Measurements from ENCODE around the gene WSCD2. TPM values are rescaled to one million over a fixed set of nuclear protein-coding genes. Genes with fewer than 3 reads are reported as not detected.

Gene WSCD2
- total RNA-seq, 4 donors from 2014 or later: 0.13 to 4.6 (median 0.29) TPM

DNA sequence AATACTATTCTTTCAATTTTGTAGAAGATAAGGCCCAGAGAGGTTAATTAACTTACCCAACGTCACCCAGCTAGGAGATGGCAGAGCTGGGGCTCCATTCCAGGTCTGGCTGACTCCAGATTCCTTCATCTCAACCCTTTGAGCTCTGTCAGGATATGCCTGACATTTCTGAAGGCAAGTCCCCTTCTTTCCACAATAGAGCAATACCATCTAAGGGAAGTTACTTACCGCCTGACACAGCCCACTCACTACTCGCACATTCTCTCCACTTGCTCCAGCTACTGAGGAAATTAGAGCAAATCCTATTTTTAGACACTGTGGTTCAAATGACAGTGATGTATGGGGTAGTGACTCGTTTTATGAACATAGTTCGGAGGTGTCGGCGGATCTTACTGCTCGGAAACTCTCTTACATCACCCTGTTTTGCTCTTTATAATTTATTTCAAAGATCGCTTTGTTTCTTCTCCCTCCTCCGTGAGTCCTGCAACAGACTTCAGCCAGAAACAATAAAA lies 2.0 kb upstream of the WSCD2 start:
- Histone ChIP-seq H3K4me1 (peaks cover 17% of the 10 kb centered on the region), H3K27me3 (peaks cover 66% of the 10 kb centered on the region), H3K36me3 (no peaks in the 10 kb centered on the region), H3K4me3 (no peak overlapping the region), H3K27ac (no peak overlapping the region), H3K9me3 (no peaks in the 10 kb centered on the region)
- WGBS: 35% methylated on average over 10 of the region's 10 CpGs
- no peak for DNase-seq (ENCODE audit: low spot score in 2 of 2)
- TF ChIP-seq POLR2A (IDR thresholded peaks at IDR 0.05) (no peak), EP300 (IDR thresholded peaks at IDR 0.05) (no peak), POLR2AphosphoS5 (IDR thresholded peaks at IDR 0.05) (no peak)
- TF ChIP-seq, protein P1, sequence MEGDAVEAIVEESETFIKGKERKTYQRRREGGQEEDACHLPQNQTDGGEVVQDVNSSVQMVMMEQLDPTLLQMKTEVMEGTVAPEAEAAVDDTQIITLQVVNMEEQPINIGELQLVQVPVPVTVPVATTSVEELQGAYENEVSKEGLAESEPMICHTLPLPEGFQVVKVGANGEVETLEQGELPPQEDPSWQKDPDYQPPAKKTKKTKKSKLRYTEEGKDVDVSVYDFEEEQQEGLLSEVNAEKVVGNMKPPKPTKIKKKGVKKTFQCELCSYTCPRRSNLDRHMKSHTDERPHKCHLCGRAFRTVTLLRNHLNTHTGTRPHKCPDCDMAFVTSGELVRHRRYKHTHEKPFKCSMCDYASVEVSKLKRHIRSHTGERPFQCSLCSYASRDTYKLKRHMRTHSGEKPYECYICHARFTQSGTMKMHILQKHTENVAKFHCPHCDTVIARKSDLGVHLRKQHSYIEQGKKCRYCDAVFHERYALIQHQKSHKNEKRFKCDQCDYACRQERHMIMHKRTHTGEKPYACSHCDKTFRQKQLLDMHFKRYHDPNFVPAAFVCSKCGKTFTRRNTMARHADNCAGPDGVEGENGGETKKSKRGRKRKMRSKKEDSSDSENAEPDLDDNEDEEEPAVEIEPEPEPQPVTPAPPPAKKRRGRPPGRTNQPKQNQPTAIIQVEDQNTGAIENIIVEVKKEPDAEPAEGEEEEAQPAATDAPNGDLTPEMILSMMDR (IDR thresholded peaks at IDR 0.05): no peak

DNA sequence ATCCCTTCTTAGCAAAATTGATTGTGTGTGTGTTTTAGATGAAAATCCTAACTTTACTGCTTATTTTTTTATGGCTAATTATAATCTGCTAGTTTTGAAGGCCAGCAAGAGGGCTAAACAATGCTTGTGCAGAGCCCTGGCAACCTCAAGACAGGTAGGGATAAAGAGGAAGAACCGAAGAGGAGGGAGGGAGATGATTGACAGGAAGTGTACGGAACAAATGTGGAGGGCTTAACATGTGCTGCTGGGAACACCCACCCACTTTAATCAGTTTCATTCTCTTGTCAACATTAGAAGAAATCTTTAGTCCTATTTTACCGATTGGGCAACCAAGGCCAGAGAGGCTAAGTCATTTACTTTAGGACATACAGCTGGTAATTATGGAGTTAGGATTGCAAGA lies 1.4 kb upstream of the WSCD2 start:
- Histone ChIP-seq H3K9me3 (no peaks in the 10 kb centered on the region), H3K27ac (no peak overlapping the region), H3K4me1 (peaks cover 17% of the 10 kb centered on the region), H3K4me3 (no peak overlapping the region), H3K36me3 (no peaks in the 10 kb centered on the region), H3K27me3 (peaks cover 68% of the 10 kb centered on the region)
- TF ChIP-seq, protein P1 (IDR thresholded peaks at IDR 0.05): no peak
- TF ChIP-seq EP300 (IDR thresholded peaks at IDR 0.05): no peak
- TF ChIP-seq POLR2AphosphoS5 (IDR thresholded peaks at IDR 0.05): no peak
- TF ChIP-seq POLR2A (IDR thresholded peaks at IDR 0.05): no peak
- no peak for DNase-seq (ENCODE audit: low spot score in 2 of 2)
- 34% methylated on average over 3 of the region's 3 CpGs for WGBS

GRCh38 chr12:108128221-108129016 lies 669 bp upstream of the WSCD2 start:
- no peaks in the 10 kb centered on the region for H3K36me3 ChIP-seq
- WGBS: 75% methylated on average over 10 of the region's 10 CpGs
- H3K9me3 ChIP-seq: no peaks in the 10 kb centered on the region
- TF ChIP-seq, protein P1 (IDR thresholded peaks at IDR 0.05): no peak
- TF ChIP-seq POLR2AphosphoS5 (IDR thresholded peaks at IDR 0.05) (no peak), EP300 (IDR thresholded peaks at IDR 0.05) (no peak), POLR2A (IDR thresholded peaks at IDR 0.05) (no peak)
- H3K4me1 ChIP-seq: peaks cover 17% of the 10 kb centered on the region
- H3K27me3 ChIP-seq: peaks cover 69% of the 10 kb centered on the region
- no peak overlapping the region for H3K27ac ChIP-seq
- no peak for DNase-seq (ENCODE audit: low spot score in 2 of 2)
- peak overlapping the region; percentile 59 for H3K4me3 ChIP-seq

DNA sequence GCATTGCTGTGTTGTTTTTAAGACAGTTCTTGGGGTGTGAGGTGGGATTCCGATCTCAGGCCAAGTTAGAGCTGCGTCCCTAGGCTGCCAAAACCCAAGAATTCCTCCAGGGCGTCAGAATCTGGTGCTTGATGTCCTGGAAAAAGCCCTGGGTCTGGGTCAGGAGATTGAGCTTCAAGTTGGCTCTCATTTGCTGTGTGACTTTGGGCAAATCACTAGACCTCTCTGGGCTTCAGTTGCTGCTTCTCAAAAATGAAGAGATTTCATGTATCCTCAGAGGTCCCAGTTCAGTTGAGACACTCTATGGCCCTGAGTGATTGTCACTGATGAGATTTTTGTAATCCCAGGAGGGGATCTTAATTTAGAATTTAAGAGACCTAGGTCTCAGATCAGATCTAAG lies 1.9 kb downstream of the WSCD2 start:
- DNase-seq (ENCODE audit: low spot score in 2 of 2): no peak
- Histone ChIP-seq H3K4me1 (peaks cover 17% of the 10 kb centered on the region), H3K27me3 (peaks cover 72% of the 10 kb centered on the region), H3K9me3 (no peaks in the 10 kb centered on the region), H3K4me3 (no peak overlapping the region), H3K27ac (no peak overlapping the region), H3K36me3 (no peaks in the 10 kb centered on the region)
- TF ChIP-seq POLR2A (IDR thresholded peaks at IDR 0.05) (no peak), EP300 (IDR thresholded peaks at IDR 0.05) (no peak), POLR2AphosphoS5 (IDR thresholded peaks at IDR 0.05) (no peak)
- TF ChIP-seq, protein P1 (IDR thresholded peaks at IDR 0.05): no peak
- 94% methylated on average over 3 of the region's 3 CpGs for WGBS

DNA sequence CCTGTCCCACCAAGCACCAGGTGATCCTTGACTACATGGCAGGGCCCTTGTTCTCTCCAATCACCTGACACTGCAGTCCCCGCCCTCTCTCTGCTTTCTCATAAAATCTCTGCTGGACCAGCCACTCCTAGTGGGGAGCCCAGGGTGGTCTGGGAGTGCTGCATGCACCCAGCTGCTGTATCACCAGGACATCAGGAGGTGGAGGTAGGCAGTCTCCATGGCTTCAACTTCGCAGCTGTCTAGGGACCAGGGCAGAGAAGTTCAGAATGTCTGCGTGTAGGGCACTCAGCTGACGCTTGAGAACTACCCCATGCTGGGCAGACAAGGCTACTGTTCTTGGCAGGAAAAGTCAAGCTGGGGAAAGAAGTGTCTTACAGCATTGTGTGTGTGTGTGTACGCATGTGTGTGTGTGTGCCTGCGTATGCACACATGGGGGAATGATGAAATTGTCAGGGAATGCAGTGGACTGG lies 2.6 kb downstream of the WSCD2 start:
- DNase-seq (ENCODE audit: low spot score in 2 of 2): no peak
- Histone ChIP-seq H3K27ac (no peak overlapping the region), H3K27me3 (peaks cover 66% of the 10 kb centered on the region), H3K9me3 (no peaks in the 10 kb centered on the region), H3K4me3 (no peak overlapping the region), H3K4me1 (peaks cover 17% of the 10 kb centered on the region), H3K36me3 (no peaks in the 10 kb centered on the region)
- WGBS: 30% methylated on average over 4 of the region's 6 CpGs
- no peak for TF ChIP-seq POLR2AphosphoS5 (IDR thresholded peaks at IDR 0.05)
- TF ChIP-seq POLR2A (IDR thresholded peaks at IDR 0.05): no peak
- TF ChIP-seq, protein P1 (IDR thresholded peaks at IDR 0.05): no peak
- TF ChIP-seq EP300 (IDR thresholded peaks at IDR 0.05): no peak
